ENCODE data around the gene DCLK2.

DCLK2 gene

GRCh38 chr4:150283689-150284088 is 205.4 kb downstream of the DCLK2 start:
- Histone ChIP-seq H3K36me3 (ENCODE audit: control insufficient read depth, insufficient read depth, low read length) (no peaks in the 10 kb centered on the region), H3K4me3 (ENCODE audit: extremely low read depth, insufficient read depth, low read length, poor library complexity, severe bottlenecking) (no peak overlapping the region), H3K9me3 (ENCODE audit: control insufficient read depth, low read length) (no peaks in the 10 kb centered on the region), H3K4me1 (ENCODE audit: control insufficient read depth, insufficient read depth, low read length, poor library complexity, severe bottlenecking) (peaks cover 25% of the 10 kb centered on the region), H3K27ac (ENCODE audit: low read depth, low read length, severe bottlenecking) (no peak overlapping the region)
- WGBS, 2 experiments (ENCODE audit: insufficient coverage in 2 of 2) = 86 to 100% methylated on average over 1 of the region's 1 CpG

- Histone ChIP-seq H3K27ac (ENCODE audit: low read depth, low read length, severe bottlenecking) (no peak overlapping the region), H3K4me1 (ENCODE audit: control insufficient read depth, insufficient read depth, low read length, poor library complexity, severe bottlenecking) (peaks cover 6% of the 10 kb centered on the region), H3K36me3 (ENCODE audit: control insufficient read depth, insufficient read depth, low read length) (no peaks in the 10 kb centered on the region), H3K9me3 (ENCODE audit: control insufficient read depth, low read length) (no peaks in the 10 kb centered on the region), H3K4me3 (ENCODE audit: extremely low read depth, insufficient read depth, low read length, poor library complexity, severe bottlenecking) (no peak overlapping the region)
- WGBS, 2 experiments (ENCODE audit: insufficient coverage in 2 of 2) = 100% methylated on average over 3 of the region's 6 CpGs; no CpG with 5 or more reads in 1 of the 2 experiments
These were observed 208.4 kb downstream of the DCLK2 start for GRCh38 chr4:150286656-150287055.

DNA sequence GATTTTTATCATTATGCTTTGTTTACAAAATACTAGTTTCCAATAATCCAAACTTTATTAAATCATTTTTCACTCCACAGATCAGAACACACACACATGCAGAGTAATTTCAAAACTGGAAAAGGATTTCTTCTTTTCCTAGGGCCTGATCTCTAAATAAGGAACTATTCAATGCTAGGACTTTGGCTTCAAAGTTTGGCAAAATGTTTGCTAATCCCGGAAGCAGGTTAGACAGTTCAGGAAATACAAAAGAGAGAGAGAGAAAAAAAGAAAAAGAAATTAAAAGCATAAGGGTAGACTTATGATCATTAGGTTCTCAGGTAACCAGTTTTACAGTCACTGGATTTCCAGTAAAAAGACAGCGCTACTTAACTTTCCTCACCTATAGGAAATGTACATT is 211.0 kb downstream of the DCLK2 start:
- Histone ChIP-seq H3K36me3 (ENCODE audit: control insufficient read depth, insufficient read depth, low read length) (no peaks in the 10 kb centered on the region), H3K4me3 (ENCODE audit: extremely low read depth, insufficient read depth, low read length, poor library complexity, severe bottlenecking) (no peak overlapping the region), H3K9me3 (ENCODE audit: control insufficient read depth, low read length) (no peaks in the 10 kb centered on the region), H3K4me1 (ENCODE audit: control insufficient read depth, insufficient read depth, low read length, poor library complexity, severe bottlenecking) (peaks cover 6% of the 10 kb centered on the region), H3K27ac (ENCODE audit: low read depth, low read length, severe bottlenecking) (no peak overlapping the region)
- 88 to 100% methylated on average over 1 to 2 of the region's 2 CpGs for WGBS, 2 experiments (ENCODE audit: insufficient coverage in 2 of 2)

DNA sequence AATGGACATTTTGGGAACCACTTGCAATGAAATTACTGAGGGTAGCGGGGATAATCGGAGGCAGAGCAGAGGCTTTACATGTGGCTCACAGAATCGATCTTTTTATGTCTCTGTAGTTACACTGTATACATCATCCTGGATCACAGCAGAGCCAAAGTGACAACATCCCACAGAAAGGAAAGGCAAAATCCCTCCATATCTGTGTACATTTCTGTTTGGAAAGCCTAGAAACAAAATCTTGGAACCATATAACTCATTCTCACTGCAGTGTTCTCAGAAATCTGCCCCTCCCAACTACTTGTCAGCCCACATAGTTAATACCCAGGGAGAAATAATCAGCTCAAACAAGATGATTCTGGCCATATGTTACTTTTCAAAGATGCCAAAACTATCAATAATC is 211.6 kb downstream of the DCLK2 start:
- no peaks in the 10 kb centered on the region for H3K9me3 ChIP-seq (ENCODE audit: control insufficient read depth, low read length)
- no peaks in the 10 kb centered on the region for H3K36me3 ChIP-seq (ENCODE audit: control insufficient read depth, insufficient read depth, low read length)
- H3K4me3 ChIP-seq (ENCODE audit: extremely low read depth, insufficient read depth, low read length, poor library complexity, severe bottlenecking) = no peak overlapping the region
- 85 to 93% methylated on average over 2 to 3 of the region's 3 CpGs for WGBS, 2 experiments (ENCODE audit: insufficient coverage in 2 of 2)
- H3K27ac ChIP-seq (ENCODE audit: low read depth, low read length, severe bottlenecking) = no peak overlapping the region
- peaks cover 6% of the 10 kb centered on the region for H3K4me1 ChIP-seq (ENCODE audit: control insufficient read depth, insufficient read depth, low read length, poor library complexity, severe bottlenecking)

GRCh38 chr4:150297861-150298474 is 219.7 kb downstream of the DCLK2 start:
- no peaks in the 10 kb centered on the region for H3K9me3 ChIP-seq (ENCODE audit: control insufficient read depth, low read length)
- peaks cover 9% of the 10 kb centered on the region for H3K4me1 ChIP-seq (ENCODE audit: control insufficient read depth, insufficient read depth, low read length, poor library complexity, severe bottlenecking)
- WGBS, 2 experiments (ENCODE audit: insufficient coverage in 2 of 2) = 80 to 100% methylated on average over 1 of the region's 1 CpG
- no peak overlapping the region for H3K4me3 ChIP-seq (ENCODE audit: extremely low read depth, insufficient read depth, low read length, poor library complexity, severe bottlenecking)
- H3K36me3 ChIP-seq (ENCODE audit: control insufficient read depth, insufficient read depth, low read length) = no peaks in the 10 kb centered on the region
- H3K27ac ChIP-seq (ENCODE audit: low read depth, low read length, severe bottlenecking) = no peak overlapping the region

DNA sequence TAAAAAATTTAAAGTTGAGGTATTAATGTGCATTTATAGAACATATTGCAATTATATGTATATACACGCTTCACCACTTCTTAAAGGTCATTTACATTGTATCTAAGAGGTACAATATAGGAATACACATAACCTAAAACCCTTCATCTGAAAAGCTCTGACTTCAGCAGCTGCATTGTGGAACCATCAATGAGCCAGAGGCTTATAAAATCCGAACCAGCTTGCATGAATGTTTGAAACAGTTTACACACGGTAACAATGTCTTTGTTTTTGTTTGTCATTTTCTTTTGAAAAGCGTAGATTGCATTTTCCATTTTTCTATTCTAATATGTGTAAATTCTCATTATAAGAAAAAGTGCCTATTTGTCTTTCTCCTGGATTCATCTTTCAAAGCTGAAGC is 221.6 kb downstream of the DCLK2 start:
- Histone ChIP-seq H3K36me3 (ENCODE audit: control insufficient read depth, insufficient read depth, low read length) (no peaks in the 10 kb centered on the region), H3K4me1 (ENCODE audit: control insufficient read depth, insufficient read depth, low read length, poor library complexity, severe bottlenecking) (peaks cover 9% of the 10 kb centered on the region), H3K27ac (ENCODE audit: low read depth, low read length, severe bottlenecking) (no peak overlapping the region), H3K4me3 (ENCODE audit: extremely low read depth, insufficient read depth, low read length, poor library complexity, severe bottlenecking) (no peak overlapping the region), H3K9me3 (ENCODE audit: control insufficient read depth, low read length) (no peaks in the 10 kb centered on the region)
- 80% methylated on average over 1 of the region's 4 CpGs; no CpG with 5 or more reads in 1 of the 2 experiments for WGBS, 2 experiments (ENCODE audit: insufficient coverage in 2 of 2)

GRCh38 chr4:150302553-150302952 is 224.3 kb downstream of the DCLK2 start:
- Histone ChIP-seq H3K9me3 (ENCODE audit: control insufficient read depth, low read length) (no peaks in the 10 kb centered on the region), H3K4me3 (ENCODE audit: extremely low read depth, insufficient read depth, low read length, poor library complexity, severe bottlenecking) (no peak overlapping the region), H3K4me1 (ENCODE audit: control insufficient read depth, insufficient read depth, low read length, poor library complexity, severe bottlenecking) (peaks cover 19% of the 10 kb centered on the region), H3K36me3 (ENCODE audit: control insufficient read depth, insufficient read depth, low read length) (no peaks in the 10 kb centered on the region), H3K27ac (ENCODE audit: low read depth, low read length, severe bottlenecking) (no peak overlapping the region)
- WGBS, 2 experiments (ENCODE audit: insufficient coverage in 2 of 2) = 20 to 50% methylated on average over 1 of the region's 4 CpGs

- WGBS, 2 experiments (ENCODE audit: insufficient coverage in 2 of 2) = 100% methylated on average over 1 of the region's 2 CpGs; no CpG with 5 or more reads in 1 of the 2 experiments
- H3K4me1 ChIP-seq (ENCODE audit: control insufficient read depth, insufficient read depth, low read length, poor library complexity, severe bottlenecking) = peaks cover 26% of the 10 kb centered on the region
- H3K27ac ChIP-seq (ENCODE audit: low read depth, low read length, severe bottlenecking) = no peak overlapping the region
- H3K4me3 ChIP-seq (ENCODE audit: extremely low read depth, insufficient read depth, low read length, poor library complexity, severe bottlenecking) = no peak overlapping the region
- no peaks in the 10 kb centered on the region for H3K36me3 ChIP-seq (ENCODE audit: control insufficient read depth, insufficient read depth, low read length)
- no peaks in the 10 kb centered on the region for H3K9me3 ChIP-seq (ENCODE audit: control insufficient read depth, low read length)
These were observed 227.8 kb downstream of the DCLK2 start for GRCh38 chr4:150305995-150306394.

DNA sequence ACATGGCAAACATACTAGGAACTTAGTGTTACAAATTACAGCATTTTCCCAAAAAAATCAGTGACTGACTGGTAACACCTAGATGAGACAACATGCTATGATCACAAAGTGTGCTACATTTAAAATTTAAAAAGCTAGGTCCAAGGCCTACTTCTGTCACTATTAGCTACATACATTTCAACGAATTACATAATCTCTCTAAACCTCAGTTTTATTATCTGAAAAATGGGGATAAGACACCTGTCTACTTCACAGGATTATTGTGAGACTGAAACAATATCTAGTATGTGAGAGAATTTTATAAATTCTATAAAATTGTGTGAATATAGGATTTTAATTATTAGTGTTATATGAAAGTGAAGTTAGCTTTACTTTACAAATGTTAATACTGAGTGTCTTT is 228.5 kb downstream of the DCLK2 start:
- Histone ChIP-seq H3K27ac (ENCODE audit: low read depth, low read length, severe bottlenecking) (no peak overlapping the region), H3K9me3 (ENCODE audit: control insufficient read depth, low read length) (no peaks in the 10 kb centered on the region), H3K4me3 (ENCODE audit: extremely low read depth, insufficient read depth, low read length, poor library complexity, severe bottlenecking) (no peak overlapping the region), H3K4me1 (ENCODE audit: control insufficient read depth, insufficient read depth, low read length, poor library complexity, severe bottlenecking) (peaks cover 23% of the 10 kb centered on the region), H3K36me3 (ENCODE audit: control insufficient read depth, insufficient read depth, low read length) (no peaks in the 10 kb centered on the region)
- WGBS, 2 experiments (ENCODE audit: insufficient coverage in 2 of 2) = no CpG with 5 or more reads among the region's 1 CpG

All from mesodermal cell (in vitro differentiated cells).